Activated T-helper 1 cell treated with anti-CD3 and anti-CD28 coated beads, Interleukin-2, amount 50 U/mL, for 16 hours (primary cell): ENCODE data around the gene IP6K3.

ENCODE experiments used
- DNase-seq, 2 donors: peaks; one replicate each; pipeline ENCODE4 v3.0.0-alpha.2; 2020; ENCODE audit warnings: low read depth in 1 of 2, low spot score in 1 of 2

IP6K3 gene

DNA sequence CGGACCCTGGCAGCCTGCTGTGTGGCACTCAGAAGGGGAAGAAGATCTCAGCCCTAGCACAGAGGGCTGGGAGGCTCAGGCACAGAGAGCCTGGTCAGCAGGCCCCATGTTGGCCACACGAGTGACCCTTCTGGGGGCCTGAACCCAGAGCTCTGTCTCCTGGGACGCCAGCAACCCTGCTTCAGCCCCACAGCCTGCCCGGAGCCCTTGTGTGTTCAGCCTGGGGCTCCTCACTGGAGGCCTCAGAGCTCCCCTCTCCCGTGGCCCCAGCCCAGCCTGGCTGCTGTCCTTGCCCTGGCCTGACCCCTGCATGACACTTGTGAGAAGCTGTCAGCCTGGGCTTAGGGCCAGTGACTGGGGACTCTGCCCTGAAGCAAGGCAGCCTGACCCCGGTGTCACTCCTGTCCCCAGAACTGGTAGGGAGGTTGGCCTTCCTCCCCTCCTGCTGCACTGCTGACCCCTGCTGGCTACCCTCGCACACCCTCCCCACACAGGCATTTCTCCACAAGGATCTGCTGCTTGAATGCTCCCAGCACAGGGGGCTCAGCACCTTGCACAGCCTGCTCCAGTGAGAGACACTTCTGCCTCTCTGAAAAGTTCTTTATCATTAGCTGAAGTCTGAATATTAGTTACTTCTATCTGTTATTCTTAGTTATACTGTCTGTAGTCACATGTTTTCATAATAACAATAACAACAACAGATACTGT, 15.4 kb upstream of the IP6K3 start:
- no peak for DNase-seq

GRCh38 chr6:33761581-33761921, 14.8 kb upstream of the IP6K3 start:
- DNase-seq = no peak

DNA sequence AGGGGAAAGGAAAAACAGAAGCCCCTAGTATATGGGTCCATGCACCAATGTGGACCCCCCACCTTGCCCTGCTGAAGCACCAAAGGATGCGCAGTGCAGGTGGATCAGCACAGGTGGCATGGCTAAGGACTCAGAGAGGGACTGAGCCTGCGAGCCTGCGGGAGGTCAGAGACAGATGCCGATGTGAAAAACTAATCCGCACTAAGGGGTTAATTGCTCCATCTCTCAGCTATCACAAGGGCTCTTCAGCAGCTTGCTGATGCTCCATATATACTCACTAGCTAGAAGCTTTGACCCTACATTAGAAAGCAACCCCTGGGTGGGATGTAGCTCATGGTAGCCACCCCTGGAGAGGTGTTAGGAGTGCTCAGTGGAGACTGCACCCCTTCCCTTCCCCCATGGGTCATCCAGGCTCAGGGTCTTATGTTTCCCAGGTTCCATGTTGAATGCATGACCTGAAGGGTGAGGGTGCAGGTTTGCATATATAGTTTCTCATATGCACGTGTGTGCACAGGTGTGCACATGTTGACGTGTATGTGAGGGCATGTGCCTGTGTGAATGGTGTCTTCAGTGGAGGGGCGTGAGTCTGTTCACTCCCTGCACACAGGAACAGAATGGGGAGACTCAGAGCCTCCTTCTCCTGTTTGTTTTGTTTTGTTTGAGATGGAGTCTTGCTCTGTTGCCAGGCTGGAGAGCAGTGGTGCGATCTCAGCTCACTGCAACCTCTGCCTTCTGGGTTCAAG, 13.4 kb upstream of the IP6K3 start:
- no peak for DNase-seq

GRCh38 chr6:33758815-33759216, 12.1 kb upstream of the IP6K3 start:
- no peak for DNase-seq

- DNase-seq = no peak
Observed at GRCh38 chr6:33757906-33758305, 11.2 kb upstream of the IP6K3 start.

DNA sequence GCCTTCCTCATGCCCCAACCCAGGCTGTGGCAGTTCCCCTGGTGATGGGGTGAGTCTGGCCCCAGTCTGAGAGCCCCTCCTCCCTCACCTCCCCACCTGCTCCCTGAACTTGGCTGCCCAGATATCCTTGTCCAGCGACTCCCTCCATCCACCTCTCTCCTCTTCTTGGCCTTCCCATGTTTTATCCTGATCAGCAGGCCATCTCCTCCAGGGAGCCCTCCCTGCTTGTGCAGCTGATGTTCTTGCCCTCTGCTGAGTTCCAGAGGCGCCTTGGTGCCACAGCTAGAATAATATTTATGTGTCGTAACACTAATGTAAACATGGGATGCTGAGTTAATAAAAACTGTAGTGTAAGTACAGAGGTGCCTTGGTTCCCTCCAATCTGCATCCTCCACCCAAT, 10.4 kb upstream of the IP6K3 start:
- DNase-seq = no peak

- no peak for DNase-seq
Observed at GRCh38 chr6:33756211-33756954, 9.7 kb upstream of the IP6K3 start.

- DNase-seq = no peak
Observed at GRCh38 chr6:33755070-33755869, 8.6 kb upstream of the IP6K3 start.

DNA sequence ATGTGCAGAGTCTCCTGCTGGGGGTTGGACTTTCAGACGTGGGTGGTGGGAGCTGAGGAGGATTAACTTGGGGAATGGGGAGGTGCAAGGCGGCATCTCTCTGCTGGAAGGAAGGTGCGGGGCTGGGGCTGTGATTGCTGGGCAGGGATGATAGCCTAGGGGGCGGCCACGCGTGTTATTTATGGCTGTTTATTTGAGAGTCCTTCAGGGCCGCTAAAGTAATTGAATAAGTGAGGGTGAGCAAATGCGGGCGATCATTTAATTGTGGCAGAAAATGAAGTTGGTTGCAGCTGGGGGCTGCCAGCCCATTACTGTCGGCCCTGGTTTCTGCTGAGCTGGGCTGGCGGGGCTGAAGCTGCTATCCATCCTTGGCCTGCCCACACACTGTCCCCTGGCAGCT, 7.5 kb upstream of the IP6K3 start:
- no peak for DNase-seq

DNA sequence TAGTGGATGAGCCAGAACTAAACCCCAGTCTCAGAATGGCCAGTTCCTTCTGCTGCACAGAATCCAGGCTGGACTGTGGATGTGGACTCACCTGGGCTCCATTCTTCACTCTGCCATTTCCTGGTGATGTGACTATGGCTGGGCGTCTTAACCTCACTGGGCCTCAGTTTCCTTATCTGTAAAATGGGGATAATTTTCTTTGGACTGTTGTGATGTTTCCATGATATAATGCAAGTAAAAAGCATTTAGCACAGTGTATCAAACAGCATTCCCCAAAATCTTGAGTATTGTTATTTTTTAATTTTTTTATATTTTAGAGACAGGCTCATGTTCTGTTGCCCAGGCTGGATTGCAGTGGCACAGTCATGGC, 5.9 kb upstream of the IP6K3 start:
- DNase-seq = no peak

- DNase-seq = no peak
Observed at GRCh38 chr6:33751771-33752645, 5.3 kb upstream of the IP6K3 start.

DNA sequence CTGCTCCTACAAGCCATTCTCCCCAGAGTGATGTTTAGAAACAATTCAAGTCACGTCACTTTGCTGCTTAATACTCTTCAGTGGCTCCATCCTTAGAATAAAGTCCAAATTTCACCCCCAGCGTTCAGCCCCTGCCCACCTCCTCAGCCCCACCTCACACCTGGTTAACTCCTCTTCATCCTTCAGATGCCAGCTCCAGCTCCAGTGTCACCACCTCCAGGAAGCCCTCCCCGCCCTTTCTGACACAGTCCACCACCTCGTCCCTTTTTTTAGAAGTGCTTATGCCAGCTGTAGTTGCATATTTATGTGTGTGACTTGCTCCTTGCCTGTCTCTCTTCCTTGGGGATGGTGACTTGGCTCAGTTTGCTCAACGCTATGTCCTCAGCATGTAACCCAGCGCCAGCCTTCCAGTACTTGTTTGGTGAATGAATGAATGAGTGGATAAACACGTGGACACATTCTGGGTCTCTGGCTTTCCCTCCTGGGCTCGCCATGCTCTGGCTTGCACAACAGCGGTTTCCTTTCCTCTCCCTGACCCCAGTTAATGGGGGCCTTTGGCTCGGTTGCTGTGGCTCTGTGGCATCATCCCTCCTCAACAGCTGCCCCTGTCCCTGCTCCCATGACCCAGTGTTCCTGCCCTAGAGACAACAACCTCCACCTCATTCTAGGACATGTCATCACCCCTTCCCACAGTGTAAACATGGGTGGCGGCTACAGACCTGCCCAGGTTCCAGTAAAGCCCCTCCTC, 3.7 kb upstream of the IP6K3 start:
- no peak for DNase-seq

DNA sequence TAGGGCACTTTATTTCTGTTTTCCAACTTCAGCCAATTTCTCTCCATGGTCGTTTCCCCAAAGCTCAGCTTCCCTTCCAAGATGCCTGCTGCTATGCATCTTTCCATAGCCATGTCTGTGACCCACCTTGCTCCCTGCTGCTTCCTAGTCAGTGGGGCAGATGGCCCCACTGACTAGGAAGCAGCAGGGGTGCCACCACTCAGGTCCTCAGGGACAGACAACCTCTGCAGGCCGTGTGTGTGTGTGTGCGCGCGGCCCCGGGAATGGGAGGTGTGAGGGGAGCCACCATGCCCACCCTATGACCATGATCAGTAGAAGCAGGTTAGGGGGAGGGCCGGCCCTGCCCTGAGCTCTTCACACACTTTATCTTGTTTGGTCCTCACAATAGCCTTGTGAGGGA, 2.7 kb upstream of the IP6K3 start:
- DNase-seq = no peak

- DNase-seq = no peak
Observed at GRCh38 chr6:33748841-33749240, 2.1 kb upstream of the IP6K3 start.

DNA sequence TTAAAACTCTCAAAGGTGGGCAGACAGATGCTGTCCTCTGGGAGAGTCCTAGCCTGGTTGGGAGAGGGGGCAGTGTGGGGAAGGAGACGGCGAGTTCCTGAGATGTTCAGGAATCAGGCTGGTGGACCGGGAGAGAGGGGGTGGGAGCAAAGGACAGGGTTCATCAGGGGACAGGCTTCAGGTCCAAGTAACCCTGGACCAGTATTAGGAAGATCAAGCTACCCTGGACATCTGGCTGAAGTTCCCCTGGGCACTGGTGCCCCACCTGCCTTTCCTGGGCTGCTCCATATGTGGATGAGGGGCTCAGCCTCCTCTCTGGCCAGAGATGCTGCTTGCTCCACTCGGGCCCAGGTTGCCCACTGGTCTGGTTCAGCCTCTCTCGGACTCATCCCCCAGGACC, 1.1 kb upstream of the IP6K3 start:
- DNase-seq = no peak

GRCh38 chr6:33746036-33746600, 587 bp downstream of the IP6K3 start:
- no peak for DNase-seq

GRCh38 chr6:33745548-33745947, 1.2 kb downstream of the IP6K3 start:
- DNase-seq = no peak

DNA sequence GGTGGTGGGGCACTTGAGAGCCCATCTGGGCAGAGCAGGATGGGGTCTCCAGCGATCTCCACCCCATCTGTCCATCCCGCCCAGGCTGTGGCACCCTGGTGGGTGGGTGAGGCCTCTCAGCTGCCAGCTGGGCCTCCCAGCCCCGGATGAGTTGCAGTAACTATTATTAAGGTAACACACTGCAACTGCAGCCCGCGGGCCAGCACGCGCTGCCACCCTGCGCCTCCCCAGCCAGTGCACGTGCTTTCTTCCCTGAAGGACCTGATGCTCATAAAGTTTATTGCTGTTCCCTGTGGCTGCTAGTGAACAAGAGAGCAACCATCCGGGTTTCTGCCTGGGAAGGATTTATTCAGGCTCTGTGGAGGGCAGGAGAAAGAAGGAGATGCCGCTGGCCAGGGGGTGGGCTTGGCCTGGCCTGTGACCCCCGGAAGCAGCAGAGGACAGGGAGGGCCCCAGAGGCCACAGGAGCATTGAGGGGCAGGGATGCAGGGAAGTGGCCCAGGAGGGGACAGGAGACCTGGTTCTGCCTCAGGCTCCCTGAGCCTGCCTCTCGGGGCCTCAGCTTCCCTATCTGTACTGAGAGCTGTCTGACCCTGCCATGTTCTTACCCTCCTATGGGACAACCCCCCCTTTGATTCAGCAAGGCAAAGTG, 1.7 kb downstream of the IP6K3 start:
- DNase-seq = no peak
